Peyer's patch (tissue), 4 donors: ENCODE results near the gene CYP1A2. TPM values are rescaled to one million over a fixed set of nuclear protein-coding genes. Genes with fewer than 3 reads are reported as not detected.

ENCODE experiments used
- DNase-seq, 3 donors: peaks; one replicate each; pipeline ENCODE4 v3.0.0-alpha.2; 2017 to 2019
- H3K27ac ChIP-seq, 4 donors: fragments of 200-600 bp; sonication (generic); one replicate each; pipeline ENCODE4 v1.5.1; 2016 to 2019
- H3K27me3 ChIP-seq, 2 donors: fragments of 200-600 bp; sonication (generic); one replicate each; pipeline ENCODE4 v1.5.1; 2019
- H3K36me3 ChIP-seq, 3 donors: fragments of 200-600 bp; sonication (generic); one replicate each; pipeline ENCODE4 v1.5.1; 2016 to 2019
- H3K4me1 ChIP-seq, 4 donors: fragments of 200-600 bp; sonication (generic); one replicate each; pipeline ENCODE4 v1.5.1; 2016 to 2019
- H3K4me3 ChIP-seq, 4 donors: fragments of 200-600 bp; sonication (generic); 1 replicate in 3 of 4; 2 replicates in 1 of 4; pipeline ENCODE4 v1.5.1; 2016 to 2019; ENCODE audit warnings: mild to moderate bottlenecking in 1 of 4
- H3K9me3 ChIP-seq, 4 donors: fragments of 200-600 bp; sonication (generic); one replicate each; pipeline ENCODE4 v1.5.1; 2016 to 2019; ENCODE audit warnings: mild to moderate bottlenecking in 1 of 4
- CTCF ChIP-seq, 6 experiments: fragments of 450-650 bp in 4 of 6; fragments of 200-600 bp in 2 of 6; sonication (generic) in 1 of 6; IDR thresholded peaks; one replicate each; pipeline ENCODE4 v1.5.1; 2017 to 2019; ENCODE audit warnings: antibody characterized with exemption in 6 of 6, mild to moderate bottlenecking in 3 of 6, moderate library complexity in 1 of 6
- POLR2A ChIP-seq, 2 donors: fragments of 450-650 bp; IDR thresholded peaks; one replicate each; pipeline ENCODE4 v1.5.1; 2017; ENCODE audit warnings: antibody characterized with exemption in 2 of 2, mild to moderate bottlenecking in 2 of 2, moderate library complexity in 2 of 2
- total RNA-seq, 4 donors: library from RNA; depleted of rRNA; stranded (reverse); fragments of >200 nt; gene quantifications; one replicate each; pipeline ENCODE4 v1.1.0, GENCODE V29; 2016

Gene CYP1A2
- total RNA-seq, 4 donors from 2014 or later, result not detected

GRCh38 chr15:74794248-74794969, 45.8 kb downstream of the CYP1A2 start:
- H3K27me3 ChIP-seq, result no peaks in the 10 kb centered on the region
- H3K36me3 ChIP-seq, result peaks cover 0 to 10% (median 0%) of the 10 kb centered on the region in 3 donors
- peaks cover 13 to 74% (median 63%) of the 10 kb centered on the region in 4 donors for H3K4me1 ChIP-seq
- H3K9me3 ChIP-seq, result no peaks in the 10 kb centered on the region
- H3K27ac ChIP-seq, result peak overlapping the region in 2 of 4 donors; percentile 35 to 97
- H3K4me3 ChIP-seq, result no peak overlapping the region
- TF ChIP-seq CTCF (IDR thresholded peaks at IDR 0.05) (no peak), POLR2A (IDR thresholded peaks at IDR 0.05) (no peak)
- no peak for DNase-seq

- Histone ChIP-seq H3K27ac (peak overlapping the region in 2 of 4 donors; percentile 35 to 97), H3K4me3 (no peak overlapping the region), H3K9me3 (no peaks in the 10 kb centered on the region), H3K36me3 (peaks cover 0 to 16% (median 0%) of the 10 kb centered on the region in 3 donors), H3K27me3 (no peaks in the 10 kb centered on the region), H3K4me1 (peaks cover 12 to 74% (median 64%) of the 10 kb centered on the region in 4 donors)
- no peak for DNase-seq
- no peak for TF ChIP-seq CTCF (IDR thresholded peaks at IDR 0.05)
- TF ChIP-seq POLR2A (IDR thresholded peaks at IDR 0.05), result no peak
These were observed 46.3 kb downstream of the CYP1A2 start for GRCh38 chr15:74794970-74795349.

GRCh38 chr15:74795966-74796625, 47.5 kb downstream of the CYP1A2 start:
- Histone ChIP-seq H3K36me3 (peaks cover 0 to 23% (median 0%) of the 10 kb centered on the region in 3 donors), H3K4me1 (peaks cover 4 to 73% (median 62%) of the 10 kb centered on the region in 4 donors), H3K9me3 (no peaks in the 10 kb centered on the region), H3K27ac (peak overlapping the region in 1 of 4 donors; percentile 97), H3K4me3 (no peak overlapping the region), H3K27me3 (no peaks in the 10 kb centered on the region)
- peak in 1 of 3 donors; percentile 42 for DNase-seq
- no peak for TF ChIP-seq CTCF (IDR thresholded peaks at IDR 0.05)
- TF ChIP-seq POLR2A (IDR thresholded peaks at IDR 0.05), result no peak

- peak overlapping the region in 3 of 4 donors; percentile 71 to 97 (median 76) for H3K27ac ChIP-seq
- peak; percentile 74 to 91 (median 86) for DNase-seq
- H3K36me3 ChIP-seq, result peaks cover 0 to 48% (median 0%) of the 10 kb centered on the region in 3 donors
- H3K4me1 ChIP-seq, result peaks cover 4 to 48% (median 39%) of the 10 kb centered on the region in 4 donors
- peak overlapping the region in 1 of 4 donors; percentile 12 for H3K4me3 ChIP-seq
- H3K27me3 ChIP-seq, result no peaks in the 10 kb centered on the region
- peak in 4 of 6 experiments; percentile 27 to 50 (median 38) for TF ChIP-seq CTCF (IDR thresholded peaks at IDR 0.05)
- TF ChIP-seq POLR2A (IDR thresholded peaks at IDR 0.05), result no peak
- no peaks in the 10 kb centered on the region for H3K9me3 ChIP-seq
These were observed 50.0 kb downstream of the CYP1A2 start for GRCh38 chr15:74798388-74799254.

DNA sequence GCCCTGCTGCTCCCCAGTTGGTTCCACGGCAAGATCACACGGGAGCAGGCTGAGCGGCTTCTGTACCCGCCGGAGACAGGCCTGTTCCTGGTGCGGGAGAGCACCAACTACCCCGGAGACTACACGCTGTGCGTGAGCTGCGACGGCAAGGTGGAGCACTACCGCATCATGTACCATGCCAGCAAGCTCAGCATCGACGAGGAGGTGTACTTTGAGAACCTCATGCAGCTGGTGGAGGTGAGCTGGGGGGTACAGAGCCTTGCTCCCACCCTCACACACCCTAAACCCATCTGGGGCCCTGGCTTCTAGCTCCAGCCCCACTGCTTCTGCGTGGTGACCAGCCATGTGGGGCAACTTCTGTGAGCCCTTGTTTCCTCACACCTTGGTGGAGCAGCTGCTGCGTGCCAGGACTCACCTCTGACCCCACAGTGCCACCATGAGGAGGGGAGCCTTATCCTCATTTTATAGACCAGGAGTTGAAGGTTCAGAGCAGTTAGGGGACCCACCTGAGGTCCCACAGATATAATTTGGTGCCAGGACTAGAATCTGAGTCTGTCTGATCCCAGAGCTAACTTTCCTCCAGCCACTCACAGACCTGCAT, 50.7 kb downstream of the CYP1A2 start:
- H3K4me1 ChIP-seq, result peaks cover 4 to 46% (median 38%) of the 10 kb centered on the region in 4 donors
- H3K9me3 ChIP-seq, result no peaks in the 10 kb centered on the region
- H3K27ac ChIP-seq, result peak overlapping the region; percentile 55 to 97 (median 74)
- peaks cover 0 to 50% (median 0%) of the 10 kb centered on the region in 3 donors for H3K36me3 ChIP-seq
- TF ChIP-seq CTCF (IDR thresholded peaks at IDR 0.05) (no peak), POLR2A (IDR thresholded peaks at IDR 0.05) (no peak)
- peak in 1 of 3 donors; percentile 60 for DNase-seq
- H3K27me3 ChIP-seq, result no peaks in the 10 kb centered on the region
- no peak overlapping the region for H3K4me3 ChIP-seq
